Hepatocyte (in vitro differentiated cells): Measurements from ENCODE around the gene ITIH1.

Experiments used
- EZH2 ChIP-seq: fragments of 200-600 bp; sonication (generic); IDR thresholded peaks from 2 replicates; pipeline ENCODE4 v1.6.1; 2016; ENCODE audit warnings: antibody characterized with exemption, mild to moderate bottlenecking, borderline replicate concordance
- EZH2phosphoT487 ChIP-seq: fragments of 200-600 bp; sonication (generic); IDR thresholded peaks from one replicate; pipeline ENCODE4 v1.6.1; 2018; ENCODE audit warnings: antibody characterized with exemption, mild to moderate bottlenecking, low read depth, moderate library complexity; ENCODE audit not compliant: unreplicated experiment, severe bottlenecking
- TF ChIP-seq, protein P1 (sequence below): fragments of 200-600 bp; sonication (generic); IDR thresholded peaks from 2 replicates; pipeline ENCODE4 v1.5.1; 2016; ENCODE audit warnings: antibody characterized with exemption, mild to moderate bottlenecking; ENCODE audit not compliant: poor library complexity

DNA sequence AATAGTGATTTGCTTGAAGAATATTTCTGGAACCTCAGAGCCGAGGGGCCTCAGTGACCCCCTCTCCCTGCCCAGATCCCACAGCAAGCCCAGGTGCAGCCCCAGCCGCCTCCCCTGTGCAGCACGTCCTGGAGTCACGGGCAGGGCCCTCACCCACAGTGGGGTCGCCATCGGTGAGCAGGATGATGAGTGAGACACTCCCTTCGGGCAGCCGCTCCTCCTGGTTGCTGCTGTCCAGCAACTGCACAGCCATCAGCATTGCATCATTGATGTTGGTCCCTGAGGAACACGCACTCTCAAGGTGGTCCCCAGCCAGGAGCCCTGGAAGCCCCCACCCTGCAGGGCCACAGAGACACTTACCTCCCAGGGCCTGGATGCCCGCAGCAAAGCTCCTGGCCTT lies 46.6 kb downstream of the ITIH1 start:
- TF ChIP-seq, protein P1, sequence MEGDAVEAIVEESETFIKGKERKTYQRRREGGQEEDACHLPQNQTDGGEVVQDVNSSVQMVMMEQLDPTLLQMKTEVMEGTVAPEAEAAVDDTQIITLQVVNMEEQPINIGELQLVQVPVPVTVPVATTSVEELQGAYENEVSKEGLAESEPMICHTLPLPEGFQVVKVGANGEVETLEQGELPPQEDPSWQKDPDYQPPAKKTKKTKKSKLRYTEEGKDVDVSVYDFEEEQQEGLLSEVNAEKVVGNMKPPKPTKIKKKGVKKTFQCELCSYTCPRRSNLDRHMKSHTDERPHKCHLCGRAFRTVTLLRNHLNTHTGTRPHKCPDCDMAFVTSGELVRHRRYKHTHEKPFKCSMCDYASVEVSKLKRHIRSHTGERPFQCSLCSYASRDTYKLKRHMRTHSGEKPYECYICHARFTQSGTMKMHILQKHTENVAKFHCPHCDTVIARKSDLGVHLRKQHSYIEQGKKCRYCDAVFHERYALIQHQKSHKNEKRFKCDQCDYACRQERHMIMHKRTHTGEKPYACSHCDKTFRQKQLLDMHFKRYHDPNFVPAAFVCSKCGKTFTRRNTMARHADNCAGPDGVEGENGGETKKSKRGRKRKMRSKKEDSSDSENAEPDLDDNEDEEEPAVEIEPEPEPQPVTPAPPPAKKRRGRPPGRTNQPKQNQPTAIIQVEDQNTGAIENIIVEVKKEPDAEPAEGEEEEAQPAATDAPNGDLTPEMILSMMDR: no peak
- no peak for TF ChIP-seq EZH2phosphoT487
- TF ChIP-seq EZH2: no peak
